ENCODE results near the gene CCDC92B.
"Not testable (repeated sequence)": the region's sequence is repeated elsewhere in the genome, so short reads cannot be mapped to it uniquely, and the experiment has no call there.

Gene CCDC92B

GRCh38 chr17:2700491-2701141 lies 48.8 kb downstream of the CCDC92B start:
- TF ChIP-seq CSDC2 (CRISPR knock-in tag; IDR thresholded peaks at IDR 0.05), result no peak
- TF ChIP-seq, protein P1, sequence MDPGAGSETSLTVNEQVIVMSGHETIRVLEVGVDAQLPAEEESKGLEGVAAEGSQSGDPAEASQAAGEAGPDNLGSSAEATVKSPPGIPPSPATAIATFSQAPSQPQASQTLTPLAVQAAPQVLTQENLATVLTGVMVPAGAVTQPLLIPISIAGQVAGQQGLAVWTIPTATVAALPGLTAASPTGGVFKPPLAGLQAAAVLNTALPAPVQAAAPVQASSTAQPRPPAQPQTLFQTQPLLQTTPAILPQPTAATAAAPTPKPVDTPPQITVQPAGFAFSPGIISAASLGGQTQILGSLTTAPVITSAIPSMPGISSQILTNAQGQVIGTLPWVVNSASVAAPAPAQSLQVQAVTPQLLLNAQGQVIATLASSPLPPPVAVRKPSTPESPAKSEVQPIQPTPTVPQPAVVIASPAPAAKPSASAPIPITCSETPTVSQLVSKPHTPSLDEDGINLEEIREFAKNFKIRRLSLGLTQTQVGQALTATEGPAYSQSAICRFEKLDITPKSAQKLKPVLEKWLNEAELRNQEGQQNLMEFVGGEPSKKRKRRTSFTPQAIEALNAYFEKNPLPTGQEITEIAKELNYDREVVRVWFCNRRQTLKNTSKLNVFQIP (CRISPR knock-in tag; IDR thresholded peaks at IDR 0.05; ENCODE audit: borderline replicate concordance, low read depth), result no peak
- TF ChIP-seq SNAI2 (CRISPR knock-in tag; IDR thresholded peaks at IDR 0.05), result no peak
- TF ChIP-seq OSR1 (CRISPR knock-in tag; IDR thresholded peaks at IDR 0.05), result no peak
- TF ChIP-seq ESRRG (CRISPR knock-in tag; IDR thresholded peaks at IDR 0.05), result no peak
- no peak for TF ChIP-seq ZC3H10 (CRISPR knock-in tag; IDR thresholded peaks at IDR 0.05)
- no peak for TF ChIP-seq TCF4 (CRISPR knock-in tag; IDR thresholded peaks at IDR 0.05; ENCODE audit: borderline replicate concordance)
- TF ChIP-seq ZNF8 (CRISPR knock-in tag; IDR thresholded peaks at IDR 0.05), result no peak
- ATAC-seq, result no peak

DNA sequence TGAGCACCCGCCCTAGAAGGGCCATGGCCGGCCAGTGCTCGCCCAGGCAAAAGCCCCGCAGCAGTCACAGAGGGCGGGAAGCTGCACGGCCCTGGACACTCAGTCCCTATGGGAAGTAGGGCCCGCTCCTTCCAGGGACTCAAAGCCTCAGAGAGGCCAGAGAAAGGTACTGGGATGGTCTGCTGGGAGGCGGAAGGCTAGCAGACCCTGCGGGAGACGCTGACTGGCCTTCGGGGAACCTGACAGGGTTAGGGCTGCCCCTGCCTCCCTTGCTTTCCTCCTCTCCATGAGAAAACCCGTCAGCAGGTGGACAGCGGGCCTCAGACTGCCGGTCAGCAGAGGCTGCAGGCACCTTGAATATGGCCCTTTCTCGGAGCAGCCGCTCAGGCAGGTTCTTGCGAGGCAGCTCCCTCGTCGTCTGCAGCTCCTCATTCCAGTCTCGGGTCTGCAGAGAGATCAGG lies 49.4 kb downstream of the CCDC92B start:
- ATAC-seq, result no peak
- no peak for TF ChIP-seq ARNTL (CRISPR knock-in tag; IDR thresholded peaks at IDR 0.05; ENCODE audit: borderline replicate concordance, low read depth)
- TF ChIP-seq ZNF565 (CRISPR knock-in tag; conservative IDR thresholded peaks at IDR 0.05; ENCODE audit: low read depth), result no peak
- no peak for TF ChIP-seq ZNF8 (CRISPR knock-in tag; IDR thresholded peaks at IDR 0.05)
- TF ChIP-seq OSR1 (CRISPR knock-in tag; IDR thresholded peaks at IDR 0.05), result no peak
- no peak for TF ChIP-seq ZNF70 (CRISPR knock-in tag; IDR thresholded peaks at IDR 0.05)
- TF ChIP-seq RARB (CRISPR knock-in tag; IDR thresholded peaks at IDR 0.05), result no peak
- TF ChIP-seq ZC3H10 (CRISPR knock-in tag; IDR thresholded peaks at IDR 0.05), result no peak
- TF ChIP-seq CSDC2 (CRISPR knock-in tag; IDR thresholded peaks at IDR 0.05), result no peak
- TF ChIP-seq GLIS3 (CRISPR knock-in tag; IDR thresholded peaks at IDR 0.05), result no peak

GRCh38 chr17:2699216-2699805 lies 50.1 kb downstream of the CCDC92B start:
- not testable (repeated sequence) for ATAC-seq

GRCh38 chr17:2697611-2698162 lies 51.8 kb downstream of the CCDC92B start:
- no peak for ATAC-seq
- TF ChIP-seq BACH2 (CRISPR knock-in tag; IDR thresholded peaks at IDR 0.05; ENCODE audit: borderline replicate concordance) (no peak), RARB (CRISPR knock-in tag; IDR thresholded peaks at IDR 0.05) (no peak), ZFP30 (CRISPR knock-in tag; IDR thresholded peaks at IDR 0.05) (no peak), ZFP3 (CRISPR knock-in tag; IDR thresholded peaks at IDR 0.05) (no peak), ISL1 (CRISPR knock-in tag; IDR thresholded peaks at IDR 0.05) (no peak)
- TF ChIP-seq, protein P1 (CRISPR knock-in tag; IDR thresholded peaks at IDR 0.05; ENCODE audit: borderline replicate concordance, low read depth), result no peak

- ATAC-seq, result no peak
- TF ChIP-seq SNAI2 (CRISPR knock-in tag; IDR thresholded peaks at IDR 0.05), result no peak
- TF ChIP-seq, protein P2, sequence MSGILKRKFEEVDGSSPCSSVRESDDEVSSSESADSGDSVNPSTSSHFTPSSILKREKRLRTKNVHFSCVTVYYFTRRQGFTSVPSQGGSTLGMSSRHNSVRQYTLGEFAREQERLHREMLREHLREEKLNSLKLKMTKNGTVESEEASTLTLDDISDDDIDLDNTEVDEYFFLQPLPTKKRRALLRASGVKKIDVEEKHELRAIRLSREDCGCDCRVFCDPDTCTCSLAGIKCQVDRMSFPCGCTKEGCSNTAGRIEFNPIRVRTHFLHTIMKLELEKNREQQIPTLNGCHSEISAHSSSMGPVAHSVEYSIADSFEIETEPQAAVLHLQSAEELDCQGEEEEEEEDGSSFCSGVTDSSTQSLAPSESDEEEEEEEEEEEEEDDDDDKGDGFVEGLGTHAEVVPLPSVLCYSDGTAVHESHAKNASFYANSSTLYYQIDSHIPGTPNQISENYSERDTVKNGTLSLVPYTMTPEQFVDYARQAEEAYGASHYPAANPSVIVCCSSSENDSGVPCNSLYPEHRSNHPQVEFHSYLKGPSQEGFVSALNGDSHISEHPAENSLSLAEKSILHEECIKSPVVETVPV (CRISPR knock-in tag; IDR thresholded peaks at IDR 0.05), result no peak
- TF ChIP-seq ZNF565 (CRISPR knock-in tag; conservative IDR thresholded peaks at IDR 0.05; ENCODE audit: low read depth), result no peak
- TF ChIP-seq CSDC2 (CRISPR knock-in tag; IDR thresholded peaks at IDR 0.05), result no peak
- no peak for TF ChIP-seq CREB5 (CRISPR knock-in tag; IDR thresholded peaks at IDR 0.05; ENCODE audit: low read depth)
- TF ChIP-seq ISL1 (CRISPR knock-in tag; IDR thresholded peaks at IDR 0.05), result no peak
- TF ChIP-seq OSR1 (CRISPR knock-in tag; IDR thresholded peaks at IDR 0.05), result no peak
- no peak for TF ChIP-seq PPARA (CRISPR knock-in tag; IDR thresholded peaks at IDR 0.05; ENCODE audit: borderline replicate concordance)
- TF ChIP-seq, protein P1 (CRISPR knock-in tag; IDR thresholded peaks at IDR 0.05; ENCODE audit: borderline replicate concordance, low read depth), result no peak
- TF ChIP-seq GLIS3 (CRISPR knock-in tag; IDR thresholded peaks at IDR 0.05), result no peak
- TF ChIP-seq PATZ1 (CRISPR knock-in tag; IDR thresholded peaks at IDR 0.05; ENCODE audit: borderline replicate concordance), result no peak
These were observed 53.3 kb downstream of the CCDC92B start for GRCh38 chr17:2695961-2696760.

All from SK-N-SH treated with all-trans-retinoic acid at 6 μM for 48 hours (cell line).